ENCODE measurements around the gene IL17B.
A peak's percentile ranks its signal among the peaks of the same experiment; 100 is the strongest.

IL17B gene

DNA sequence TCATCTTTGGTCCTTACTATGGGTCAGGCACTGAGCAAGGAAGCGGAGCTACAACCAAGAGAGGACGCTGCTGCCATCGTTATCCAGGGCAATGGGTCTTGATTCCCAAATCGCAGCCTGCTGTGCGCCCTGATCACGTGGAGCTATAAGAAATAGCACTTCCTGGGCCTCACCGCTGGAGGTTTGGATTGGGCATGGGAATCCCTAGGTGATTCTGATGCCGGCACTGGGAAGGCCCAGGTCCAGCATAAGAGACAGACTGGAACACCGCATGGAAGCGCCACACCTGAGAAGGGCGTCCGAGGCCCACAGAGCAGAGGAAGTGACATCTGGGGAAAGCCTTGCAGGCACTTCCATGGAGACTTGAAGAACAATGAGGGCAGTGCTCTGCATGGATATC is 3.0 kb downstream of the IL17B start:
- no peak for DNase-seq

DNA sequence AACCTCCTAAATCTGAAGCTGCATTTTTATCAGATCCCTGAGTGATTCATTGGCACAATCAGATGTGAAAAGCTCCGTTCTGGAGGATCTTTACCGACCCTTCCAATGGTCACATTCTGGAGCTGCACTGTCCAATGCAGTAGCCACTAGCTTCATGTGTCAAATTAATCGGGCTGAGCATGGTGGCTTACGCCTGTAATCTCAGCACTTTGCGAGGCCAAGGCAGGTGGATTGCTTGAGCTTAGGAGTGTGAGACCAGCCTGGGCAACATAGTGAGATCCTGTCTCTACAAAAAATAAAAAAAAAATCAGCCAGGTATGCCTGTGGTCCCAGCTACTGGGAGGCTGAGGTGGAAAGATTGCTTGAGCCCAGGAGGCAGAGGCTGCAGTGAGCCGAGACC is 3.7 kb downstream of the IL17B start:
- DNase-seq, result no peak

DNA sequence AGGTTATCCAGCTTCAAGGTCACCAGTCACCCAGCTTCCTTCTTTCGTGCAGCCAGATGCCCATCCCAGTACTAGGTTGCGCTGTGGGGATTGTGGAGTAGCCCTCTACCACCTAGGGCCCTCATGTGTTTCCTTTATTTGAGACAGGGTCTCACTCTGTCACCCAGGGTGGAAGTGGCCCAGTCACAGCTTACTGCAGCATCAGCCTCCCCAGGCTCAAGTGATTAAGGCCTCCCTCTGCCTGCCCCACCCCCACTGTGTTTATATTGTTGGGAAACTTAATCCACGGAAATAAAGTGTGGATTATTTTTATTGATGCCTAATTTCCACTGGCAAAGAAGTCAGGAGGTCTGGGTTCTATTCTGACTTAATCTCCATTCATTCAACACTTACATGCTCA is 4.3 kb downstream of the IL17B start:
- DNase-seq, result no peak

DNA sequence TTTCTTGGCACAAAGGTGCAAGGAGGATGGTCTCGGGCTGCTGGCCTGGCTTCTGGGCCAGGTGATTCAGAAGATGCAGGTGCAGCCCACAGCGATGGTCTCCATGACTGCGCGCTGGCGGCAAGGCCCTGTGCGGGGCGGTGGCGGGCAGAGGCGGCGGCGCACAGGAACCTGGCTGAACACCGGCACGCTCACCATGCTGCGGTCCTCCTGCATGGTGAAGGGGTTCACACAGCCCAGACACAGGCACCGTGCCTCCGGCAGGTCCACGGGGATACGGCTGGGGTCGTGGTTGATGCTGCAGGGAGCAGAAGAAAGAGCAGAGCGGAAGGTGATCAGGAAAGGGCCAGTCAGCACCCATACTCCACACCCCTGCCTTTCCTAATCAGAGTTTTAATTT is 4.8 kb downstream of the IL17B start:
- no peak for DNase-seq

DNA sequence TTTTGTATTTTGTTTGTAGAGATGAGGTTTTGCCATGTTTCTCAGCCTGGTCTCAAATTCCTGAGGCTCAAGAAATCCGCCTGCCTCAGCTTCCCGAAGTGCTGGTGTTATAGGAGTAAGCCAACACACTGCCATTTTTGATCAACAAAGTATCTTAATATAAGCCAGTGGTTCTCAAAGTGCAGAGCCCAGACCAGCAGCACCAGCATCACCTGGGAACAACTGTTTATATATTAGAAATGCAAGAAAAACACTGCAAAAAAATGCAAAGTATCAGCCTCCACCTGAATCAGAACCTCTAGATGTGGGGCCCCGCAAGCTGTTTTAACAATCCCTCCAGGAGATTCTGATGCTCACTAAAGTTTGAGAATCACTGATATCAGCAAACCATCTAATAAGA is 6.2 kb downstream of the IL17B start:
- DNase-seq, result no peak

DNA sequence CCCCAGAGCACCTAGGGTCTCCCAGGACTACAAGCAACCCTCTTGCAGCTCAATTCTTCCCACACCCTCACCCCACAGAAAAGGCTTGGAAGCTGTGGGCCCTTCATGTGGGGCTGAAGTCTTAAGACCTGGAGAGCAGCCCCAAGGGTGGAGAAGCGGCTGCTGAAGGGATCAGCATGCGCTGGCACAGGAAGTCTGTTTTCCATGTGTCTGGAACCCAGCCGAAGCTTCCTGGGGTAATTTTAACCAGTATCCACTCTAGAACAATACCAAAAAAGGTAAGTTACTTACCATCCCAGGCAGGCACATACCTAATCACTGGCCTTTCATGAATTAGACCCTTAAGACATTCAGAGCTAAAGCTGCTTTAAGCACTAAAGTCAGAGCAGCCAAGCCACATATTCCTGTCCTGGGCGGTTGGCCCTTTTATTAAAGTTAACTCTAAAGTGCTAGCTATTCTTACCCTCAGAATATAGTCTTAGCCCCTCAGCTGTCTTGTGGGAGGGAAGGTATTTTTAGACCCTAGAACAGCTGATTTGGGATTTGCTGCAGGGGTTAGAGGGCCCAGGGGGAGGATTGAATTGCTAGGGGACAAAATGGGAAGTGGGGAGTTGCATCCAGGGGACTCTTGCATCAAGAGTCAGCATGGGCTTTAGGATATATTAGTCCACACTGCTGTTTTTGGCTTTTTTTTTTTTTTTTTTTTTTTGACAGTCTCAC is 6.9 kb downstream of the IL17B start:
- DNase-seq, result no peak

DNA sequence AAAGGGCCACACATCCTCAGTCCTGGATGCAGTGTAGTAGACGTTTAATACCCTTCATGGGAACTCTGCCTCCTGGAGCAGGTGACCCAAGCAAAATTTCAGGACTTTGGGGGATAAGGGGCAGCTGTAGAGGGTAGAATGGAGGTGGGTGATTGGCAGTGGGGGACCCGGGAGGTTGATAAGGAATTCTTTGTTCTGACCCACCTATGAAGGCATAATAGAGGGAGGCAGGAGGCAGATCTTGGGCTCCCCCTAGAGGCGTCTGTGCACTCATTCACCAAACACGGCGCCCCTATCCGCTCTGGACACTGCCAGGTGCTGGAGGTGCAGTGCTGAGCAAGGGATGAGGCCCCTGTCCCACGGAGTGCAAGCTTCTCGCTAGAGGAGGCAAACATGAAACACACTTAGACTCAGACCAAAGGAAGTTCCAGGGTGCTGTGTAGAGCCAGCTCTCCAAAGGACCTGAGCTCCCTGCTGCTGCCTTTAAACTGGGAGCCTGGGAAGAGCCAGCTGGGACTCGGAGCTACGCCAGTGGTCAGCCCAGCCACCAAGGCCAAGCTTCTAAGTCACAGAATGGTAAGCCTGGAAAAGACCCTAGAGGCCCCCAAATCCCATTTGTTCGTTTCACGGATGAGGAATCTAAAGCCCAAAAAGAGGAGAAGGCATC is 7.7 kb downstream of the IL17B start:
- DNase-seq, result peak; percentile 64

DNA sequence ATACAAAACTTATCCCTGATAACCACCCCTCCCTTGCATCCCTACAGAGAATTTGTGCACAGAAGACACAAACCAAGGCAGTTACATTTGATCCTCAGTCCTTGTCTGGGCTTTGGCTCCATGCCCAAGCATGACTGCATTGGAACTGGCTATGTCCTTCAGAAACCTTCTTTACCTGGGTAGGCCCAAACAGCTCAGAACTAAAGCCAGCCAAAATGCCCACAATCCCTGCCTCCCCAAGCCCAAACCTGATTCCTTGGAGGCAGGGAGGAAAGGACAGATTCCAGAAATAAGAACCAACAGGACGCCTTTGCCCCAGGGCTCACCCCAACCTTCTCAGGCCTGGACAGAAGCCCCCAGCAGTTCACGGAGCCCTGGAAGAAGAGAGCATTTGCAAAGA is 8.2 kb downstream of the IL17B start:
- no peak for DNase-seq

DNA sequence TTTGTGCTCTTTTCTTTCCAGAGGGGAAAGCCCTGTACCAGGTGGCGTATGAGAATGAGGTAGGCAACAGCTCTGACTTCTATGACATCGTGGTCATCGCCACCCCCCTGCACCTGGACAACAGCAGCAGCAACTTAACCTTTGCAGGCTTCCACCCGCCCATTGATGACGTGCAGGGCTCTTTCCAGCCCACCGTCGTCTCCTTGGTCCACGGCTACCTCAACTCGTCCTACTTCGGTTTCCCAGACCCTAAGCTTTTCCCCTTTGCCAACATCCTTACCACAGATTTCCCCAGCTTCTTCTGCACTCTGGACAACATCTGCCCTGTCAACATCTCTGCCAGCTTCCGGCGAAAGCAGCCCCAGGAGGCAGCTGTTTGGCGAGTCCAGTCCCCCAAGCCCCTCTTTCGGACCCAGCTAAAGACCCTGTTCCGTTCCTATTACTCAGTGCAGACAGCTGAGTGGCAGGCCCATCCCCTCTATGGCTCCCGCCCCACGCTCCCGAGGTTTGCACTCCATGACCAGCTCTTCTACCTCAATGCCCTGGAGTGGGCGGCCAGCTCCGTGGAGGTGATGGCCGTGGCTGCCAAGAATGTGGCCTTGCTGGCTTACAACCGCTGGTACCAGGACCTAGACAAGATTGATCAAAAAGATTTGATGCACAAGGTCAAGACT is 11.0 kb downstream of the IL17B start:
- no peak for DNase-seq

DNA sequence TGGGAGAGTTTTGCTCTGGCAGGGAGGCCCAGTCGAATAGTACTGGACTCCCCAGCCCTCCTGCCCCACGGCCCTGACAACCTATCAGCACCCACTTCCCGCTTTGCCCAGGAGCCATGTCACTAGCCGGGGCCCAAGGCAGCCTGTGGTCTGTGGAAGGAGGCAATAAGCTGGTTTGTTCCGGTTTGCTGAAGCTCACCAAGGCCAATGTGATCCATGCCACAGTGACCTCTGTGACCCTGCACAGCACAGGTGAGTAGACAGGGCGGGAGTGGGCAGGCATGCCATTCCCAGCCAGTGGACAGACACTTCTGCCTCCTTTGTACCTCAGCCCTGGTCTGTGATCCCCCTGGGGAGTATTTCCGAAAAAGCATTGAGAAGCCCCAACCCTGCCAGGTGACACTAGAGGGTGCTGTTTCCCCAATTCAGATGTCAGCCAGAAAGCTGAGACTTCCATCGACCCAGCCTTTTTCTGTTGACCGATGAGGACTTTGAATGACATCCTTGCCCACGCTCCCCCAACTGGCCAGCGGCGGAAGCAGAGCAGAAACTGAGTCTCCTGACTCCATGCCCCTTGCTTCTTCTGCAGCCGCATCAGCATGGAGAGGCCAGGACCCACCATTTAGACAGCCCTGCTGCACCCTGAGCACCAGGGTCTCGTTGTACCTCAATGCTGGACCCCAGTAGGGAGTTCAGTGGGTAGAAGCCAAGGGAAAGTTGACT is 11.7 kb downstream of the IL17B start:
- peak; percentile 53 for DNase-seq

DNA sequence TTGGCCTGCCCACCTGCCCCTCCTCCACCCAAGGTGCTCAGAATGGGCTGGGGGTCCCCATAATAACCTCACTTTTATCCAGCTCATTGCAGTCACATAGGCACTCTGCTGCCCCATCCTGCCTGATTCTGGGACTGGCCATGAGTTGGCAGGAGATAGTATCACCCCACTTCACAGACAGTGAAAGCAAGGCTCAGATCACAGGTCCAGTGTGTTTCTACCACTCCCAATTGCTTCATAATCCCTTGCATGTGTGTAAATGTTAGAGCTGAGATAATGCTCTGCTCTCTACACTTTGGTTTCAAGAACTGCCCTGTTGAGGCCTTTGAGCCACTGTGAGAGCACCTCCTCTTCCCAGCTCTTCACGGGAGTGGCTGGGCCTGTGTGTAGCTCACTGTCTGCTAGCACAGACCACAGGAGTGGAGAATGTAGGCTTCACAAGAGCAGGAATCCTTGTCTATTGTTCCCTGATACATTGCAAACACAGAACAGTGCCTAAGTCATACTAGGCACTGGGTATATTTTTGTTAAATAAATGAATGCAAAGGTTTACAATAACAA is 12.8 kb downstream of the IL17B start:
- DNase-seq, result no peak

DNA sequence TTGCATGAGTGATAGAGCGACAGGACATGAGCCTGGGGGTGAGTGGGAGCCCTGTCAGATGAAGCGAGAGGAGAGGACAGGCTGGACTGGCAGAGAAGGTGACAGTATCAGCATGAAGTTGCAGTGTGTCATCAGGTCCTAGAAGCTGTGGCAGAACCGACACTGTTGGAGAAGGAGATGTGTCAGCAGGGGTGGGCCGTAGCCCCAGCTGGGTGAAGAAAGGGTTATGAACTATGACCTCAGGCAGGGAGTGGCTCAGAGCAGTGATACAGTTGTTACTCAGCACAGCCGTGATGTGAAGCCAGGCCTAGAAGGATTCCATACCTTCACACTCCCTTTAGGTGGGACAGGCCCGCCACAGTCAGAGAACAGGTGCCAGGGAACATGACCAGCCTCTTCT is 13.7 kb downstream of the IL17B start:
- DNase-seq, result peak; percentile 22

DNA sequence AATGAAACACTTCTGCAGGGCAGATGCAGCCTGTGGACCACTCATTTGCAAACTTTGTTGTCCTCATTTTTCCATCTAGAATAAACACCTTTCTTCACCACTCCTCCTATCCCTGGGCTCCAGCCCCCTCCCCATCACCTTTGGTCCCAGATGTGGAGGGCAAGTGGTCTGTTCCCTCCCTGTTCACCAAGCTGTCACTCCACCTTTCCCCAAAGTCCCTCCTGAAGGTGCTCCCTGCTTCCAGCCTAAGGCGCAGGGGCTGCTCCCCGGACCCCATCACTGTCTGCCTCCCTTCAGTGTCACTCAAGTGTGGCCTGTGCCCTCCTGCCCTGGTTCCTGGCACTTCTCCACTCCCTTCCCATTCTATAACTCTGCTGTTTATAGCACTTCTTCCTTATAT is 14.4 kb downstream of the IL17B start:
- no peak for DNase-seq

DNA sequence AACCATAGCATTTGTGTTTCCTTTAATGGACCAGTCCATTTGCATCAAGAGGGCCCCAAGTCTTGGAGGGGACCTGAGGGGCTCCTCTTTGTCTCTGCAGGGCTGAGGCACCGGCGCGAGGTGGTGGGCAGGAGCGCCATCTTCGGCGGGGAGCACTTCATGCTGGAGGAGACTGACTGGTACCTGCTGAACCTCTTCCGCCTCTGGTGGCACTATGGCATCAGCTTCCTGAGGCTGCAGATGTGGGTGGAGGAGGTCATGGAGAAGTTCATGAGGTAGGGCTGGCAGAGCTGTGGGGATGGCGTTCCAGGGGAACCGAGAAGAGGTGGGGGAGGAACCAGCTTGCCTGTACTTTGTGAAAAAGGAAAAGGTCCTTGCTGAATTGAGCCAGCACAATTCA is 15.2 kb downstream of the IL17B start:
- DNase-seq, result no peak

DNA sequence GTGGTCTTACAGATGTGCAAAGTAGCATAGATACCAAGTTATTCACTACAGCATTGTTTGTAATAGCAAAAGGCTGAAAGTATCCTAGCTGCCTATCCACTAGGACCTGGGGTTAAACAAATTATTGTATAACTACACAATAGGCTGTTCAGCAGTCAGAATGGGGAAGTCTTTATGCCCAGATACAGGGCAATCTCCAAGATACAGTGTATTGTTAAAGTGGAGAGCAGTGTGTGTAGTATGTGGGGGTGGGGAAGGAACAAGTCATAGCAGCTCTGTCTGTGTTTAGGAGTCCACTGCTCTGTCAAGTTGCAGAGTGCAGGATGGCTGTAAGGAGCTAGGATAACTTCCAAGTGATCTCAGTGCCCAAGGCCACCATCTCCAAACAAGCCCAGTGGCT is 15.7 kb downstream of the IL17B start:
- no peak for DNase-seq

DNA sequence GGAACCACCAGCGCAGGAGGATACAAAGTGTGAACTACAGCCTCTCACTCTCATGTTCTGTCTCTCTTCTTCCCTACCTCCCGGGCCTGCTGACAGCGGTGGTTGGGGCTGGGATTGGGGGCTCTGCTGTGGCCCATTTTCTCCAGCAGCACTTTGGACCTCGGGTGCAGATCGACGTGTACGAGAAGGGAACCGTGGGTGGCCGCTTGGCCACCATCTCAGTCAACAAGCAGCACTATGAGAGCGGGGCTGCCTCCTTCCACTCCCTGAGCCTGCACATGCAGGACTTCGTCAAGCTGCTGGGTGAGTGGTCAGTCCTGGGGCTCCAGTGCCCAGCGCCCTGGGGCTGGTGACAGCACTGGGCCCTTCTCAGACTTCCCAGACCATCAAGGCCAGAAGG is 16.6 kb downstream of the IL17B start:
- DNase-seq, result no peak

DNA sequence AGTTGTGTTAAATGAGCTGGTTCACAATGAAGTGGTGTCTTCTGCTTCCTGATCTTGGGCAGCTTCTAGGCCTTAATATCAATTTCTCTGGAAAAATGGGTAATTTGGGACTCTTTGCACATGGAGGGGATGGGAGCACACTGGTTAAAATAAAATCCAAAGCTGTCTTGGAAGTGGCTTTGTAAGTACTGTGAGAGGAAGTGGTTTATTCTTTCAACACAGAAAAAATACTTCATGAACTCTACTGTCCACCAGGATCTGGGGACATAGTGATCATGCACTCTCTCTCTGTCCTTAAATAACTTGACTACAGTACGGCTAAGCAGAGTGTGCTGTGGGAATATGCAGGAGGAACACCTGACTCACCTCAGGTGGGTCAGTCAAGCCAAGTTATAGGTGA is 18.8 kb downstream of the IL17B start:
- DNase-seq, result no peak

DNA sequence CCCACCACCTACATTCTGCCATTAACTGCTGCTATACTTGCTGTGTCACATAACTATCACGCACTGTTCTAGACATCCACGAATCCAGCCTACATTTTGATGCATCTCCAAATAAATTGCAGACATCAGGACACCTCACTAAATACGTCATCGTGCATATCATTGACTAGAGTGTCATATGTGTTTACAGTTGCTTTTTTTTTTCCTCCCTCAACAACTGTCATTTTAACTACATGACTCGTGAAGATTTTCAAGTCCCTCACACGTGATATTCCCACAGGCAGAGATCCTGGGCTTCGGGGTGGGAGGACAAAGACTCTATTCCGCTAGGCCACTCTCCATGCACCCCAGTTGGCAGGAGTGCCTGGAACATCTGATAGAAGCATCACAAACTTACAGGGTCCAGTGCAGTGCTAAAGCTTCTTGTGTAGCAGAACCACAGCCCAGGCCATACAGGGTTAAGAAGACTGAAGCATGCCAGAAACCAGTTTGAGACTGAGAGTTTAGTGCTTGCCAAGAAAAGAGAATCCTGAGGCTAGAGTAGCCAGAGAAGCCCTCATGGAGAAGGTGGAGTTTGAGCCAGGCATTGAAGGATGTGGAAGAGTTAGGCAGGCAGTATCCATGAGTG is 20.1 kb downstream of the IL17B start:
- no peak for DNase-seq

DNA sequence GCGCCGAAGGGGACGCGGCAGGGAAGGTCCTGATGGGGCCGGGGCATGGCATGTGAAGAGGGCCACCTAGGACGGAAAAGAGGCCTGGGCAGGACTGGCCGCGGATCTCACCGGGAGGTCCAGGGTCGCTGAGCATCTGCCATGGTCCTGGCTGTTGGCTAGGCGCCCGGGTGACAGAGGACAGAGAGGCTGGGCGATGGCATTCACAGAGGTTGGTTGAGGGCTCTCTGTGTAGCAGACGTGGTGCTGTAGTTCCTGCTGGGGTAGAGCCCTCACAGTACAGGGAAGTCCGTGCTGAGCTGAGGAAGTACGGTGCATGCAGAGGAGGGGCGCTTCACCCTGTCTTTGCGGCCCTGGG is 20.8 kb downstream of the IL17B start:
- DNase-seq, result peak; percentile 14

DNA sequence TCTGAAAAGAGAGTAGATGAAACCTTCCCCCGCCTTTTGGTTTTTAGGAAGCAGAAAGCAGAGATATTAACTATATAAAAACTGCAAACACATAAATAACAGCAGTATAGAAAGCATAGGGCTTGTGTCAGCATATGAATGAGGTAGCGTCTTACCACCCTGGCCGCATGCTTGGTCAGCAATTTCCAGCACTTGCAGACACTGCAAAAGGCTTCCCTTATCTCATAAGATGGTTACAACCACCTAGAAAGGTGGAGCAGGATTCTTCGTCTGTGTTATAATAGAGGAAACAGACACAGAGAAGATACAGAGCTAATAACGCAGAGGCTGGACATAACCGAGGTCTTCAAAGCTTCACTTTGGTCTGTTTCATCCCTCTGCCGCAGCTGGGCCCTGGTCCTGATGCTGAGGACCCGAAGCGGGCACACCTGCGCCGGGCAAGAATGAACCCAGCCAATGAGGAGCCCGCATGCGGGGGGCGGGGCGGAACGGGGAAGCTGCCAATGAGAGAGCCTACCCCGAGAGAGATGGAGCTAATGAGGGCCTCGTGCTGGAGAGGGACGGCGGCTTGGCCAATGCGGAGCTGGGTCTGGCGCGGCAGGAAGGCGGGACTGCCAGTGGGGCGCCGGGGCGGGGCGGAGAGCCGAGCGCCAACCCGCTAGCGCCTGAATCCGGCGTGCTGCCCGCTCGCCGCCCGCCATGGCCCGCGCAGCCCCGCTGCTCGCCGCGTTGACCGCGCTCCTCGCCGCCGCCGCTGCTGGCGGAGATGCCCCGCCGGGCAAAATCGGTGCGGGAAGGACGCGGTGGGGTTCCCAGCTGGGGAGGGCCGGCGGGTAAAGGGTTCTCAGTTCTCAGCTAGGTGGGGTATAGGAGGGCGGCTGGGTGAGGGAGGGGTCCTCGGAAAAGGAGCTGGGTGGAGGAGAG is 21.5 kb downstream of the IL17B start, which contains the start of gene PCYOX1L:
TSS of gene PCYOX1L (plus strand) at position 677 of the 924 bp plus-strand sequence. CDS start at position 700, 23 bp downstream.
- DNase-seq, result peak; percentile 98

DNA sequence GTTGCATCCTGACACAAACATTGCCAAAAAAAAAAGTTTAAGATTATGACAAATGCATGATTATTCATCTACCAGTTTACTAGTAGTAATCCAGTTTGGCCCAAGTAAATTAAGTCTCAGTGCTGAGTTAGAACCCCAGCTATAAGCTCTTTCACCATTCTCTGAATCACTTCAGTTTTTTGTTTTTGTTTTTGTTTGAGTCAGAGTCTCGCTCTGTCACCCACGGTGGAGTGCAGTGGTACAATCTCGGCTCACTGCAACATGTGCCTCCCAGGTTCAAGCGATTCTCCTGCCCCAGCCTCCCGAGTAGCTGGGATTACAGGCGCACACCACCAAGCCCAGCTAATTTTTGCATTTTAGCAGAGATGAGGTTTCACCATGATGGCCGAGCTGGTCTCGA is 22.7 kb downstream of the IL17B start:
- peak; percentile 47 for DNase-seq

DNA sequence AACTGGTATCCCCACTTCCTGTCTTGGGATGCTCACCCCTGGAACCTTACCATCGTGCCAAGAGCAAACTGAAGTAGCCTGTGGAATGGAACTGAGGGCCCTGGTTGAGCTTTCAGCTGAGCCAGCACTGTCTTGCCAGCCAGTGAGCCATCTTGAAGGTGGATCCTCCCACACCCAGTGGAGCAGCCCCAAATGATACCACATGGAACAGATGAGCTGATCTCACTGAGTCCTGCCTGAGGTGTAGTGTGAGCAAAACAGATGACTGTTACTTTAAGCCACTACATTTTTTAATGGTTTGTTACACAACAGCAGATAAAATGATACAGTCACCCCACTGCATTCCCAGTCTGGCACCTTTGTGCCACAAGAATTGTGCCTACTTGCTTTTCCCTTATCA is 23.4 kb downstream of the IL17B start:
- DNase-seq, result peak; percentile 67

Measured in stimulated activated CD4-positive, alpha-beta T cell treated with anti-CD3 and anti-CD28 coated beads, Interleukin-1b, Interleukin-23, amount 100 ng/mL, for 48 hours (primary cell).